ENCODE measurements around the gene GPR61.

GRCh38 chr1:109531380-109531779 is 8.3 kb upstream of the GPR61 start:
- TF ChIP-seq CTCF (IDR thresholded peaks at IDR 0.05) (no peak), POLR2A (IDR thresholded peaks at IDR 0.05) (no peak)

All from thyroid gland (tissue), 4 donors.